Renal cortex interstitium (tissue), 11 donors: Measurements from ENCODE around the gene AGO1. TPM values are rescaled to one million over a fixed set of nuclear protein-coding genes. Genes with fewer than 3 reads are reported as not detected.
"Not testable (repeated sequence)": the region's sequence is repeated elsewhere in the genome, so short reads cannot be mapped to it uniquely, and the experiment has no call there.

ENCODE experiments used
- DNase-seq, 11 donors: peaks; one replicate each; pipeline ENCODE4 v3.0.0-alpha.2; 2013; ENCODE audit warnings: low read depth in 9 of 11, low spot score in 4 of 11; ENCODE audit errors: extremely low read depth in 1 of 11
- polyA plus RNA-seq, 3 donors: library from polyadenylated mRNA; unstranded; fragments of 120-200 nt; gene quantifications; one replicate each; pipeline ENCODE4 v1.2.1, GENCODE V29; 2013; ENCODE audit not compliant: insufficient read length in 3 of 3

The AGO1 gene
- polyA plus RNA-seq, 3 donors: 17.1 to 18.5 (median 17.2) TPM

- DNase-seq: no peak
Measured at GRCh38 chr1:35863136-35863535, 19.9 kb upstream of the AGO1 start.

- DNase-seq: no peak
Measured at GRCh38 chr1:35863881-35864625, 19.0 kb upstream of the AGO1 start.

GRCh38 chr1:35864813-35865212 lies 18.2 kb upstream of the AGO1 start:
- no peak for DNase-seq

- no peak for DNase-seq
Measured at GRCh38 chr1:35866991-35867390, 16.0 kb upstream of the AGO1 start.

GRCh38 chr1:35869245-35869950 lies 13.6 kb upstream of the AGO1 start:
- DNase-seq: not testable (repeated sequence)

- no peak for DNase-seq
Measured at GRCh38 chr1:35870651-35871309, 12.2 kb upstream of the AGO1 start.

- DNase-seq: no peak
Measured at GRCh38 chr1:35873243-35873750, 9.7 kb upstream of the AGO1 start.

- DNase-seq: not testable (repeated sequence)
Measured at GRCh38 chr1:35874115-35874514, 8.9 kb upstream of the AGO1 start.

- peak in 4 of 11 donors; percentile 9 to 36 (median 28) for DNase-seq
Measured at GRCh38 chr1:35876988-35877387, 6.0 kb upstream of the AGO1 start.

GRCh38 chr1:35881850-35882273 lies 1.1 kb upstream of the AGO1 start:
- DNase-seq: no peak

GRCh38 chr1:35882586-35882944 lies 444 bp upstream of the AGO1 start:
- no peak for DNase-seq

GRCh38 chr1:35883635-35884101 lies 659 bp downstream of the AGO1 start:
- DNase-seq: peak in 9 of 11 donors; percentile 15 to 54 (median 31)

GRCh38 chr1:35884934-35885333 lies 1.9 kb downstream of the AGO1 start:
- no peak for DNase-seq

GRCh38 chr1:35885961-35886558 lies 3.1 kb downstream of the AGO1 start:
- no peak for DNase-seq

- DNase-seq: no peak
Measured at GRCh38 chr1:35886577-35887431, 3.8 kb downstream of the AGO1 start.

- no peak for DNase-seq
Measured at GRCh38 chr1:35887508-35887907, 4.5 kb downstream of the AGO1 start.

- no peak for DNase-seq
Measured at GRCh38 chr1:35888255-35888654, 5.2 kb downstream of the AGO1 start.

GRCh38 chr1:35888981-35889380 lies 6.0 kb downstream of the AGO1 start:
- DNase-seq: not testable (repeated sequence)
